ENCODE measurements around the gene PSMA4. TPM values are rescaled to one million over a fixed set of nuclear protein-coding genes. Genes with fewer than 3 reads are reported as not detected.
A peak's percentile ranks its signal among the peaks of the same experiment; 100 is the strongest.

PSMA4 gene
- total and polyA plus RNA-seq, 10 of the 15 experiments (the other 5 are each of a cell fraction or from before 2014, with no cell fraction given): 210 to 1,221 (median 546) TPM

GRCh38 chr15:78540141-78540870, at the start of gene PSMA4 (continued):
- TF ChIP-seq REST (IDR thresholded peaks at IDR 0.05; ENCODE audit: low read depth, low read length): peak; percentile 11; the same call in 1 of the 2 replicates
- no peak for TF ChIP-seq HDAC6 (IDR thresholded peaks at IDR 0.05; ENCODE audit: unreplicated experiment)
- no peak for TF ChIP-seq PRDM15 (CRISPR knock-in tag; IDR thresholded peaks at IDR 0.05)
- peak; percentile 91 for TF ChIP-seq SMAD5 (IDR thresholded peaks at IDR 0.05; ENCODE audit: low read depth)
- TF ChIP-seq TCF12 (IDR thresholded peaks at IDR 0.05; ENCODE audit: low read depth, low read length): no peak
- peak; percentile 80; the same call in 1 of the 2 replicates for TF ChIP-seq RELB (IDR thresholded peaks at IDR 0.05; ENCODE audit: low read depth)
- peak in 1 of 2 experiments; percentile 78; a peak in 2 of 4 replicates for TF ChIP-seq BHLHE40 (IDR thresholded peaks at IDR 0.05; ENCODE audit: borderline replicate concordance in 1 of 2, low read depth in 2 of 2, low read length in 1 of 2)
- peak; percentile 73 for TF ChIP-seq RUNX3 (IDR thresholded peaks at IDR 0.05; ENCODE audit: low read length)
- no peak; the same call in 1 of the 2 replicates for TF ChIP-seq SMARCA5 (IDR thresholded peaks at IDR 0.05)
- no peak for TF ChIP-seq RCOR1 (conservative IDR thresholded peaks at IDR 0.05; ENCODE audit: low read depth, low read length)
- peak; percentile 97 for TF ChIP-seq PML (IDR thresholded peaks at IDR 0.05; ENCODE audit: low read length)
- TF ChIP-seq TAF1 (IDR thresholded peaks at IDR 0.05; ENCODE audit: borderline replicate concordance, low read depth, low read length): peak; percentile 83; the same call in 1 of the 2 replicates
- TF ChIP-seq FOS (IDR thresholded peaks at IDR 0.05; ENCODE audit: borderline replicate concordance, extremely low read depth, insufficient read length): no peak
- no peak for TF ChIP-seq CHD4 (IDR thresholded peaks at IDR 0.05)
- TF ChIP-seq CHD1 (IDR thresholded peaks at IDR 0.05; ENCODE audit: low read depth, low read length): no peak
- TF ChIP-seq WRNIP1 (IDR thresholded peaks at IDR 0.05; ENCODE audit: borderline replicate concordance, low read depth, low read length): no peak
- TF ChIP-seq SKIL (IDR thresholded peaks at IDR 0.05; ENCODE audit: low read depth, poor library complexity, severe bottlenecking): peak; percentile 24
